IMR-90 (cell line): ENCODE results near the gene MGAT3.

Experiments
- CEBPB ChIP-seq: IDR thresholded peaks from 2 replicates; pipeline ENCODE4 v1.6.1; 2012; ENCODE audit warnings: low read depth, low read length, improper control_type of control experiment
- FOS ChIP-seq: fragments of 150-350 bp; IDR thresholded peaks from 2 replicates; pipeline ENCODE4 v1.6.1; 2016; ENCODE audit warnings: low read depth, low read length
- MAZ ChIP-seq: IDR thresholded peaks from 2 replicates; pipeline ENCODE4 v1.6.1; 2012; ENCODE audit warnings: low read depth, mild to moderate bottlenecking, low read length, improper control_type of control experiment, moderate library complexity, borderline replicate concordance
- MXI1 ChIP-seq: IDR thresholded peaks from 2 replicates; pipeline ENCODE4 v1.6.1; 2012; ENCODE audit warnings: low read depth, mild to moderate bottlenecking, low read length, moderate library complexity, borderline replicate concordance
- NFE2L2 ChIP-seq: fragments of 150-350 bp; IDR thresholded peaks from 2 replicates; pipeline ENCODE4 v1.6.1; 2016; ENCODE audit warnings: low read depth, mild to moderate bottlenecking, low read length
- POLR2A ChIP-seq: IDR thresholded peaks from 2 replicates; pipeline ENCODE4 v1.6.1; 2012; ENCODE audit warnings: mild to moderate bottlenecking, low read depth, low read length
- RAD21 ChIP-seq: IDR thresholded peaks from 2 replicates; pipeline ENCODE4 v1.6.1; 2012; ENCODE audit warnings: low read length, improper control_type of control experiment
- SMC3 ChIP-seq: fragments of 150-350 bp; IDR thresholded peaks from 2 replicates; pipeline ENCODE4 v1.6.1; 2016; ENCODE audit warnings: low read depth, mild to moderate bottlenecking, antibody characterized with exemption, low read length, moderate library complexity
- USF2 ChIP-seq: fragments of 150-350 bp; IDR thresholded peaks from 2 replicates; pipeline ENCODE4 v1.6.1; 2017; ENCODE audit warnings: mild to moderate bottlenecking, antibody characterized with exemption, low read length, low read depth
- TF ChIP-seq, protein P1 (sequence below): conservative IDR thresholded peaks from 2 replicates; pipeline ENCODE4 v1.5.1; 2012; ENCODE audit warnings: mild to moderate bottlenecking, low read depth, low read length, improper control_type of control experiment
- TF ChIP-seq, protein P2 (sequence below): fragments of 150-350 bp; IDR thresholded peaks from 2 replicates; pipeline ENCODE4 v1.6.1; 2016; ENCODE audit warnings: low read depth, mild to moderate bottlenecking, low read length, moderate library complexity, borderline replicate concordance

GRCh38 chr22:39426380-39427043, 30.3 kb upstream of the MGAT3 start:
- TF ChIP-seq SMC3: no peak
- TF ChIP-seq, protein P1, sequence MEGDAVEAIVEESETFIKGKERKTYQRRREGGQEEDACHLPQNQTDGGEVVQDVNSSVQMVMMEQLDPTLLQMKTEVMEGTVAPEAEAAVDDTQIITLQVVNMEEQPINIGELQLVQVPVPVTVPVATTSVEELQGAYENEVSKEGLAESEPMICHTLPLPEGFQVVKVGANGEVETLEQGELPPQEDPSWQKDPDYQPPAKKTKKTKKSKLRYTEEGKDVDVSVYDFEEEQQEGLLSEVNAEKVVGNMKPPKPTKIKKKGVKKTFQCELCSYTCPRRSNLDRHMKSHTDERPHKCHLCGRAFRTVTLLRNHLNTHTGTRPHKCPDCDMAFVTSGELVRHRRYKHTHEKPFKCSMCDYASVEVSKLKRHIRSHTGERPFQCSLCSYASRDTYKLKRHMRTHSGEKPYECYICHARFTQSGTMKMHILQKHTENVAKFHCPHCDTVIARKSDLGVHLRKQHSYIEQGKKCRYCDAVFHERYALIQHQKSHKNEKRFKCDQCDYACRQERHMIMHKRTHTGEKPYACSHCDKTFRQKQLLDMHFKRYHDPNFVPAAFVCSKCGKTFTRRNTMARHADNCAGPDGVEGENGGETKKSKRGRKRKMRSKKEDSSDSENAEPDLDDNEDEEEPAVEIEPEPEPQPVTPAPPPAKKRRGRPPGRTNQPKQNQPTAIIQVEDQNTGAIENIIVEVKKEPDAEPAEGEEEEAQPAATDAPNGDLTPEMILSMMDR: no peak
- no peak for TF ChIP-seq POLR2A
- no peak for TF ChIP-seq MAZ
- TF ChIP-seq RAD21: no peak
- no peak for TF ChIP-seq CEBPB
- TF ChIP-seq, protein P2, sequence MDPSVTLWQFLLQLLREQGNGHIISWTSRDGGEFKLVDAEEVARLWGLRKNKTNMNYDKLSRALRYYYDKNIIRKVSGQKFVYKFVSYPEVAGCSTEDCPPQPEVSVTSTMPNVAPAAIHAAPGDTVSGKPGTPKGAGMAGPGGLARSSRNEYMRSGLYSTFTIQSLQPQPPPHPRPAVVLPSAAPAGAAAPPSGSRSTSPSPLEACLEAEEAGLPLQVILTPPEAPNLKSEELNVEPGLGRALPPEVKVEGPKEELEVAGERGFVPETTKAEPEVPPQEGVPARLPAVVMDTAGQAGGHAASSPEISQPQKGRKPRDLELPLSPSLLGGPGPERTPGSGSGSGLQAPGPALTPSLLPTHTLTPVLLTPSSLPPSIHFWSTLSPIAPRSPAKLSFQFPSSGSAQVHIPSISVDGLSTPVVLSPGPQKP: no peak
- TF ChIP-seq USF2: no peak
- no peak for TF ChIP-seq FOS
- no peak for TF ChIP-seq NFE2L2
- no peak for TF ChIP-seq MXI1
